ENCODE data around the gene DMRT3.

The DMRT3 gene

DNA sequence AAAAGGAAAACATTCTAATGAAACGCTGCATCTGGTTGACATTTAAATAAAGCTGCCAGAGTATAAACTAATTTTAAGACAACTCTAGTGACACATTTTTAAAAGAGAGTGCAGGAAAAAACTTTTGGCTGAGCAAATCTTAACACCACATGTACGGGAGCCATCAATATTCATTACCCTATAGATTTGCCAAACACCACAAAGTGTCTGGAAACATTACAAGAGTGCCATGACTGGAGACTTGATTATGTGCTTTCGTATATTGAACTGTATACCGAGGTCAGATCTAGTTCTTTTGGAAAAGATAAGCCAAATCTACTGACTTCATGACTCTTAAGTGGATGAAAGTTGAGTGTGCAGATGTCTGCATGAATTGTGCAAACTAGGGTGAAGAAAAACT is 63.1 kb downstream of the DMRT3 start:
- no peak overlapping the region for H3K4me3 ChIP-seq (ENCODE audit: low read depth, low read length)
- TF ChIP-seq, protein P1, sequence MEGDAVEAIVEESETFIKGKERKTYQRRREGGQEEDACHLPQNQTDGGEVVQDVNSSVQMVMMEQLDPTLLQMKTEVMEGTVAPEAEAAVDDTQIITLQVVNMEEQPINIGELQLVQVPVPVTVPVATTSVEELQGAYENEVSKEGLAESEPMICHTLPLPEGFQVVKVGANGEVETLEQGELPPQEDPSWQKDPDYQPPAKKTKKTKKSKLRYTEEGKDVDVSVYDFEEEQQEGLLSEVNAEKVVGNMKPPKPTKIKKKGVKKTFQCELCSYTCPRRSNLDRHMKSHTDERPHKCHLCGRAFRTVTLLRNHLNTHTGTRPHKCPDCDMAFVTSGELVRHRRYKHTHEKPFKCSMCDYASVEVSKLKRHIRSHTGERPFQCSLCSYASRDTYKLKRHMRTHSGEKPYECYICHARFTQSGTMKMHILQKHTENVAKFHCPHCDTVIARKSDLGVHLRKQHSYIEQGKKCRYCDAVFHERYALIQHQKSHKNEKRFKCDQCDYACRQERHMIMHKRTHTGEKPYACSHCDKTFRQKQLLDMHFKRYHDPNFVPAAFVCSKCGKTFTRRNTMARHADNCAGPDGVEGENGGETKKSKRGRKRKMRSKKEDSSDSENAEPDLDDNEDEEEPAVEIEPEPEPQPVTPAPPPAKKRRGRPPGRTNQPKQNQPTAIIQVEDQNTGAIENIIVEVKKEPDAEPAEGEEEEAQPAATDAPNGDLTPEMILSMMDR (IDR thresholded peaks at IDR 0.05; ENCODE audit: low read depth, low read length) = no peak

Measured in WI38 (cell line).